GM12878 (cell line): Measurements from ENCODE around the gene TCF7L1. TPM values are rescaled to one million over a fixed set of nuclear protein-coding genes. Genes with fewer than 3 reads are reported as not detected.
"Not testable (repeated sequence)": the region's sequence is repeated elsewhere in the genome, so short reads cannot be mapped to it uniquely, and the experiment has no call there.

ENCODE experiments used
- ATAC-seq: fragments of 200-7000 bp; cut with Tn5 transposase; 3 replicates; pipeline ENCODE4 v1.9.1; 2020; ENCODE audit warnings: mild to moderate bottlenecking, moderate library complexity
- BruUV-seq: library from RNA; stranded (reverse); fragments of 400-500 nt; replicated peaks from 2 replicates; lab custom pipeline; 2021; lab: Mats Ljungman, UMichigan
- CTCF ChIA-PET: fragments of 300-600 bp; sonication (Branson Sonifier 250); formaldehyde crosslinking; extraction: SDS; loops from one replicate; lab custom pipeline; 2021; ENCODE audit warnings: inconsistent platforms; lab: Yijun Ruan, JAX
- POLR2A ChIA-PET: fragments of 350-600 bp; formaldehyde crosslinking; extraction: SDS; loops from one replicate; lab custom pipeline; 2021; ENCODE audit warnings: inconsistent platforms; lab: Charles Lee
- RAD21 ChIA-PET: fragments of 300-600 bp; sonication (Branson Sonifier 250); formaldehyde crosslinking; loops from one replicate; lab custom pipeline; 2023; ENCODE audit warnings: antibody characterized with exemption; ENCODE audit not compliant: unreplicated experiment; lab: Charles Lee
- SMC1A ChIA-PET: fragments of 300-600 bp; sonication (Branson Sonifier 250); formaldehyde crosslinking; loops from one replicate; lab custom pipeline; 2023; ENCODE audit not compliant: unreplicated experiment, uncharacterized antibody; lab: Charles Lee
- DNase-seq: peaks from one replicate; pipeline ENCODE4 v3.0.0-alpha.2; 2011; ENCODE audit warnings: low read depth, low spot score
- FAIRE-seq: peaks from 3 replicates; lab custom pipeline; 2011; peaks lifted over from hg19 to GRCh38; lab: Jason Lieb, UNC
- H2AFZ ChIP-seq: 2 replicates; pipeline ENCODE4 v1.6.0; 2011; ENCODE audit warnings: low read depth, low read length, control low read depth; ENCODE audit not compliant: control insufficient read depth
- H3K27ac ChIP-seq: 2 replicates; pipeline ENCODE4 v1.5.1; 2011; ENCODE audit warnings: control low read depth; ENCODE audit not compliant: control insufficient read depth, insufficient read depth
- H3K27me3 ChIP-seq, 2 experiments: replicated peaks in 1 of 2; 2 replicates each; pipeline versions ENCODE4 v1.6.0 to v1.6.1; 2011; ENCODE audit warnings: low read length in 1 of 2; ENCODE audit not compliant: control insufficient read depth in 2 of 2, insufficient read depth in 2 of 2
- H3K36me3 ChIP-seq, 2 experiments: 2 replicates each; pipeline ENCODE4 v1.5.1; 2011; ENCODE audit warnings: low read length in 1 of 2; ENCODE audit not compliant: control insufficient read depth in 2 of 2, insufficient read depth in 2 of 2
- H3K4me1 ChIP-seq: 2 replicates; pipeline ENCODE4 v1.6.1; 2011; ENCODE audit warnings: mild to moderate bottlenecking, low read length, moderate library complexity, mixed read lengths; ENCODE audit not compliant: control insufficient read depth, insufficient read depth
- H3K4me2 ChIP-seq: 2 replicates; pipeline ENCODE4 v1.6.0; 2011; ENCODE audit warnings: control low read depth; ENCODE audit not compliant: control insufficient read depth, insufficient read depth
- H3K4me3 ChIP-seq: fragments of 200-600 bp; sonication (generic); 2 replicates; pipeline ENCODE4 v1.5.1; 2016
- H3K79me2 ChIP-seq: 2 replicates; pipeline ENCODE4 v1.6.0; 2011; ENCODE audit warnings: low read length; ENCODE audit not compliant: control insufficient read depth, insufficient read depth
- H3K9ac ChIP-seq: 2 replicates; pipeline ENCODE4 v1.8.0; 2011; ENCODE audit warnings: low read length, control low read depth, mixed read lengths; ENCODE audit not compliant: control insufficient read depth, insufficient read depth
- H3K9me3 ChIP-seq: replicated peaks from 3 replicates; pipeline ENCODE4 v1.5.1; 2011; ENCODE audit warnings: mild to moderate bottlenecking, low read length; ENCODE audit not compliant: control insufficient read depth, insufficient read depth
- H4K20me1 ChIP-seq: 2 replicates; pipeline ENCODE4 v1.6.0; 2011; ENCODE audit not compliant: control insufficient read depth, insufficient read depth
- TARDBP ChIP-seq: IDR thresholded peaks from 2 replicates; pipeline ENCODE4 v1.6.1; 2016; ENCODE audit warnings: borderline replicate concordance
- ZBTB33 ChIP-seq: fragments of 450-650 bp; IDR thresholded peaks from 2 replicates; pipeline ENCODE4 v1.6.1; 2017; ENCODE audit warnings: mild to moderate bottlenecking
- ZNF687 ChIP-seq: fragments of 450-650 bp; IDR thresholded peaks from 2 replicates; pipeline ENCODE4 v1.6.1; 2017; ENCODE audit warnings: mild to moderate bottlenecking, moderate library complexity
- WGBS: methylation state at CpG from one replicate; pipeline ENCODE4 v1.1.6; 2016; ENCODE audit warnings: low lambda C conversion rate; ENCODE audit not compliant: insufficient replicate concordance, insufficient coverage; ENCODE audit errors: missing lambda C conversion rate; 5-methylcytosine and 5-hydroxymethylcytosine counted together
- in situ Hi-C: fragments of 300-500 bp; cut with MboI; formaldehyde crosslinking; loops from 9 replicates; pipeline ENCODE4 v1.14.3; 2018; ENCODE audit warnings: mixed read lengths
- intact Hi-C: fragments of 100-400 bp; cut with micrococcal nuclease; formaldehyde crosslinking; loops from one replicate; pipeline ENCODE4 v1.14.2; 2022; ENCODE audit not compliant: unreplicated experiment
- polyA plus RNA-seq, 11 experiments: library from polyadenylated mRNA; depleted of rRNA in 4 of 11; unstranded in 6 of 11; stranded (reverse) in 5 of 11; fragments of >200 nt; fragmentation: Nextera tagmentation in 4 of 11; fragmentation: Illumina TruSeq in 1 of 11; extraction: Ambion mirVana in 4 of 11; extraction: Trizol in 1 of 11; gene quantifications; 1 replicate in 1 of 11; 2 replicates in 10 of 11; pipeline versions ENCODE4 v1.2.1 to v1.2.3, GENCODE V29; 2011 to 2016; ENCODE audit warnings: inconsistent platforms in 2 of 11, missing spikeins in 2 of 11, low read depth in 1 of 11
- total RNA-seq, 4 experiments: library from RNA; depleted of rRNA in 3 of 4; stranded (reverse); fragments of >200 nt in 3 of 4; fragmentation: Illumina TruSeq in 1 of 4; extraction: Trizol in 1 of 4; gene quantifications; 2 replicates each; pipeline versions ENCODE4 v1.2.1 to v1.2.3, GENCODE V29; 2013 to 2021

Gene TCF7L1
- total and polyA plus RNA-seq, 10 of the 15 experiments (the other 5 are each of a cell fraction or from before 2014, with no cell fraction given), result 0.03 to 0.11 (median 0.10) TPM; not detected in 7

- TF ChIP-seq ZNF687 (no peak), TARDBP (no peak), ZBTB33 (no peak)
- TF ChIP-seq, all 136 proteins: peak for 0
Measured at GRCh38 chr2:85342156-85342555, 209.0 kb downstream of the TCF7L1 start (continued).

GRCh38 chr2:85343207-85343895, 210.2 kb downstream of the TCF7L1 start:
- H3K4me3 ChIP-seq, SMC1A ChIA-PET, RAD21 ChIA-PET, H3K4me2 ChIP-seq, H3K9me3 ChIP-seq, H3K4me1 ChIP-seq, H3K9ac ChIP-seq, H2AFZ ChIP-seq, H3K27ac ChIP-seq, H3K36me3 ChIP-seq, DNase-seq, FAIRE-seq, H4K20me1 ChIP-seq, H3K27me3 ChIP-seq, in situ Hi-C loops, H3K79me2 ChIP-seq, POLR2A ChIA-PET: not testable (repeated sequence)
- ATAC-seq, result peak; percentile 42
- intact Hi-C loops, result loop anchor here (1.0 kb wide), 1 partner anchor 28 kb away; no protein-coding TSS in a partner anchor
- CTCF ChIA-PET, result interaction anchor here (0.6 kb wide), 1 partner anchor 210 kb away, joined by 3 read pairs; no protein-coding TSS in a partner anchor
- 88% methylated on average over 10 of the region's 10 CpGs for WGBS
- TSS peak; percentile 98 for BruUV-seq
